GM19468 (cell line): ENCODE measurements around the gene LDB3.

Source experiments
- ATAC-seq: cut with Tn5 transposase; IDR thresholded peaks from one replicate; pipeline ENCODE4 v1.9.1; 2021; ENCODE audit warnings: mild to moderate bottlenecking, moderate library complexity, moderate number of reproducible peaks; ENCODE audit not compliant: unreplicated experiment; ENCODE audit errors: extremely low read depth

LDB3 gene

GRCh38 chr10:86649471-86650150 is 18.7 kb upstream of the LDB3 start:
- no peak for ATAC-seq

- no peak for ATAC-seq
These were observed 18.2 kb upstream of the LDB3 start for GRCh38 chr10:86650151-86650550.

- ATAC-seq: no peak
These were observed 17.3 kb upstream of the LDB3 start for GRCh38 chr10:86651021-86651471.

GRCh38 chr10:86651631-86652331 is 16.5 kb upstream of the LDB3 start:
- ATAC-seq: no peak

GRCh38 chr10:86652361-86653202 is 15.7 kb upstream of the LDB3 start:
- ATAC-seq: no peak

- ATAC-seq: no peak
These were observed 14.9 kb upstream of the LDB3 start for GRCh38 chr10:86653379-86653778.

- ATAC-seq: no peak
These were observed 14.3 kb upstream of the LDB3 start for GRCh38 chr10:86653987-86654386.

GRCh38 chr10:86654411-86655172 is 13.7 kb upstream of the LDB3 start, which contains the start of gene OPN4:
Gene OPN4, plus strand, starts transcription at chr10:86654547. Its CDS starts 237 bp downstream, at chr10:86654784.
- ATAC-seq: no peak

GRCh38 chr10:86655173-86655540 is 13.2 kb upstream of the LDB3 start:
- ATAC-seq: no peak

GRCh38 chr10:86655596-86655995 is 12.7 kb upstream of the LDB3 start:
- no peak for ATAC-seq

- no peak for ATAC-seq
These were observed 11.3 kb upstream of the LDB3 start for GRCh38 chr10:86657011-86657395.

- ATAC-seq: no peak
These were observed 10.8 kb upstream of the LDB3 start for GRCh38 chr10:86657396-86658011.

GRCh38 chr10:86658261-86658741 is 10.0 kb upstream of the LDB3 start:
- ATAC-seq: no peak

GRCh38 chr10:86658751-86659150 is 9.6 kb upstream of the LDB3 start:
- no peak for ATAC-seq

GRCh38 chr10:86659161-86659691 is 9.1 kb upstream of the LDB3 start:
- ATAC-seq: no peak

- no peak for ATAC-seq
These were observed 8.4 kb upstream of the LDB3 start for GRCh38 chr10:86659721-86660453.

- no peak for ATAC-seq
These were observed 6.9 kb upstream of the LDB3 start for GRCh38 chr10:86661161-86662025.
